ENCODE results near the gene SGPP2. TPM values are rescaled to one million over a fixed set of nuclear protein-coding genes. Genes with fewer than 3 reads are reported as not detected.

Gene SGPP2, protein sequence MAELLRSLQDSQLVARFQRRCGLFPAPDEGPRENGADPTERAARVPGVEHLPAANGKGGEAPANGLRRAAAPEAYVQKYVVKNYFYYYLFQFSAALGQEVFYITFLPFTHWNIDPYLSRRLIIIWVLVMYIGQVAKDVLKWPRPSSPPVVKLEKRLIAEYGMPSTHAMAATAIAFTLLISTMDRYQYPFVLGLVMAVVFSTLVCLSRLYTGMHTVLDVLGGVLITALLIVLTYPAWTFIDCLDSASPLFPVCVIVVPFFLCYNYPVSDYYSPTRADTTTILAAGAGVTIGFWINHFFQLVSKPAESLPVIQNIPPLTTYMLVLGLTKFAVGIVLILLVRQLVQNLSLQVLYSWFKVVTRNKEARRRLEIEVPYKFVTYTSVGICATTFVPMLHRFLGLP
- 0.17 TPM in 1 of 2 replicates, not detected in the other for total RNA-seq

DNA sequence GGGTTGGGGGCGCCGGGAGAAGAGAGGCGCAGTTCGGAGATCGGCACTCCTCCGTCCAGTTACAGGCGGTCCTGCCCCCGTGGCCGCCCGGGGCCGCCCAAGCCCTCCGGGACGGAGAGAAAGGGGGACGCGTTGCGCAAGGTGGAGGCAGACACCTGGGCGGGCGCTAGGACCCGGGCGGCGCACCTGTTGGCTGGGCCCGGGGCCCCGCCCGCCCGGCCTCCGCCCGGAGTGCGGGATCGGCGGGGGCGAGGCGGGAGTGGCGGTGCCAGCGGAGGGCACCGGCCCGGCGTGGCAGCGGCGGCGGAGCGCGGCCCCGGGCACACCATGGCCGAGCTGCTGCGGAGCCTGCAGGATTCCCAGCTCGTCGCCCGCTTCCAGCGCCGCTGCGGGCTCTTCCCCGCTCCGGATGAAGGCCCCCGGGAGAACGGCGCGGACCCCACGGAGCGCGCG lies at the start of gene SGPP2:
TSS of gene SGPP2 (plus strand) at position 268 of the 453 bp plus-strand sequence. CDS start at position 328, 60 bp downstream.

Other genes with a start within 250 kb of the SGPP2 start
- gene PAX3, start 125.5 kb upstream of the SGPP2 start, total RNA-seq = not detected in 2 replicates
- 33.0 and 33.3 TPM in 2 replicates for gene FARSB, start 231.5 kb downstream of the SGPP2 start, total RNA-seq
- gene MOGAT1, start 247.1 kb downstream of the SGPP2 start, total RNA-seq = not detected in 2 replicates